IPS-18c (cell line): Measurements from ENCODE around the gene JADE2.

Experiments
- H3K4me3 ChIP-seq: 2 replicates; pipeline ENCODE4 v1.7.0; 2013; ENCODE audit warnings: low read depth, mild to moderate bottlenecking, low read length, moderate library complexity; ENCODE audit not compliant: insufficient read depth
- H3K9me3 ChIP-seq: one replicate; pipeline ENCODE4 v1.6.1; 2013; ENCODE audit warnings: mild to moderate bottlenecking, low read length, moderate library complexity; ENCODE audit not compliant: control insufficient read depth, insufficient read depth

JADE2 gene

DNA sequence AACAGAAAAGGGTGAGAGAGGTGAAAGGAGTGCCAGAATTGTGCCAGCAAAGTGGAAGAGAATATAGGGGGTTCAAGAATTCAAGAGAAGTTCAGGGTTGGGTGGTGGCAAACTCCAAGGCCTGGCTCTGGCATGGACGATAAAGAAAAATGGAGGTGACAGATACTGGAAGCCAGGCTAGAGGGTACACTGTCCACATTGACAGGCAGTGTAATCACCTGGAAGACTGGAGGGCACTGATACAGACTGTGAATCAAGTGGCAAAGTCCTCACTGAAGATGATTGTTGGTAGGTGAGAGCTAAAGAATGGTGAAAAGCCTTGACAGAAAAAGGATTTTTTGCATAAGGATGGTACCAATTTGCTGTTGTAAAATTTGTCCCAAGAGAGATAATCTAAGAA is 100.1 kb downstream of the JADE2 start:
- Histone ChIP-seq H3K9me3 (no peaks in the 10 kb centered on the region), H3K4me3 (no peak overlapping the region)

DNA sequence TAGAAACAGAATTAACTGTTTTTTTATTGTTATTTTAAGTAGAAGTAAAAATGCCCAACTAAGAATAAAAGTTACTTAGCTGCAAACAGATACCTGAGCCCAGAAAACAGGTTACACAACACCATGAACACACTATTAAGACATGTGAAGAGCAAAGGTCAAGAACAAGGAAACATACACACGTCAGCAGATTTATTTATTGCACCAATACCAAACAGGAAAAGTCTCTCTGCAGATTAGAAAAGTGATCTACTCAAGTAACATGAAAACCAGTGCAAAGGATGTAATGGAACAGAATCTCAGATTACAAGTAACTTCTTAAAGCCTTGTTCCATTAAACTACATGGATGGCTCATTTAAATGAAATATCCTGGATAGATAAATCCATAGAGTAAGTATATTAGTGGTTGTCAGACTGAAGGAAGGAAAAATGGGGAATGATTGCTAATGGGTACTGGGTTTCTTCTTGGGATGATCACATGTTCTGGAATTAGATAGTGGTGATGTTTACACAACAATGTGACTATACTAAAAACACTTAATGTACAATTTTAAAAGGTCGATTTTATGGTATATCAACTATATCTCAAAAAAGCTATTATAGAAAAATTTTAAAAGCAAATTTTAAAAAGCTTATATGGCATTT is 101.0 kb downstream of the JADE2 start:
- H3K9me3 ChIP-seq: no peaks in the 10 kb centered on the region
- no peak overlapping the region for H3K4me3 ChIP-seq
